Glomerular endothelial cell (primary cell): Measurements from ENCODE around the gene LRRIQ1. TPM values are rescaled to one million over a fixed set of nuclear protein-coding genes. Genes with fewer than 3 reads are reported as not detected.
"Not testable (repeated sequence)": the region's sequence is repeated elsewhere in the genome, so short reads cannot be mapped to it uniquely, and the experiment has no call there.

Experiments used
- DNase-seq: peaks from one replicate; pipeline ENCODE4 v3.0.0-alpha.2; 2011; ENCODE audit warnings: low read depth, low spot score; ENCODE audit errors: extremely low read depth
- total RNA-seq: library from RNA; depleted of rRNA; stranded (reverse); fragments of >200 nt; gene quantifications from 2 replicates; pipeline ENCODE4 v1.2.3, GENCODE V29; 2015

Gene LRRIQ1
- total RNA-seq, 1 donor from 2014 or later: 0.88 TPM

GRCh38 chr12:85182699-85183098, 146.5 kb downstream of the LRRIQ1 start:
- no peak for DNase-seq

GRCh38 chr12:85183855-85184254, 147.7 kb downstream of the LRRIQ1 start:
- no peak for DNase-seq

- no peak for DNase-seq
Observed at GRCh38 chr12:85186236-85186635, 150.1 kb downstream of the LRRIQ1 start.

- DNase-seq: no peak
Observed at GRCh38 chr12:85188619-85189018, 152.5 kb downstream of the LRRIQ1 start.

GRCh38 chr12:85190728-85191127, 154.6 kb downstream of the LRRIQ1 start:
- DNase-seq: no peak

GRCh38 chr12:85203809-85204208, 167.7 kb downstream of the LRRIQ1 start:
- DNase-seq: not testable (repeated sequence)

- DNase-seq: no peak
Observed at GRCh38 chr12:85206543-85206942, 170.4 kb downstream of the LRRIQ1 start.

GRCh38 chr12:85224339-85224738, 188.2 kb downstream of the LRRIQ1 start:
- not testable (repeated sequence) for DNase-seq

GRCh38 chr12:85225501-85225900, 189.3 kb downstream of the LRRIQ1 start:
- DNase-seq: no peak

GRCh38 chr12:85237327-85237726, 201.2 kb downstream of the LRRIQ1 start:
- DNase-seq: no peak

GRCh38 chr12:85244561-85244960, 208.4 kb downstream of the LRRIQ1 start:
- DNase-seq: no peak

GRCh38 chr12:85253853-85254252, 217.7 kb downstream of the LRRIQ1 start:
- no peak for DNase-seq

GRCh38 chr12:85257671-85258070, 221.5 kb downstream of the LRRIQ1 start:
- no peak for DNase-seq

- no peak for DNase-seq
Observed at GRCh38 chr12:85260447-85260846, 224.3 kb downstream of the LRRIQ1 start.

- DNase-seq: no peak
Observed at GRCh38 chr12:85260896-85261295, 224.7 kb downstream of the LRRIQ1 start.

GRCh38 chr12:85266356-85266755, 230.2 kb downstream of the LRRIQ1 start:
- no peak for DNase-seq

- DNase-seq: no peak
Observed at GRCh38 chr12:85273381-85274314, 237.5 kb downstream of the LRRIQ1 start.

- DNase-seq: no peak
Observed at GRCh38 chr12:85274315-85274651, 238.1 kb downstream of the LRRIQ1 start.

GRCh38 chr12:85275374-85275773, 239.2 kb downstream of the LRRIQ1 start:
- DNase-seq: no peak

- no peak for DNase-seq
Observed at GRCh38 chr12:85277191-85277590, 241.0 kb downstream of the LRRIQ1 start.

GRCh38 chr12:85277900-85278597, 241.9 kb downstream of the LRRIQ1 start:
- DNase-seq: no peak
